Measurements from ENCODE around the gene GLI3.

GLI3 gene

DNA sequence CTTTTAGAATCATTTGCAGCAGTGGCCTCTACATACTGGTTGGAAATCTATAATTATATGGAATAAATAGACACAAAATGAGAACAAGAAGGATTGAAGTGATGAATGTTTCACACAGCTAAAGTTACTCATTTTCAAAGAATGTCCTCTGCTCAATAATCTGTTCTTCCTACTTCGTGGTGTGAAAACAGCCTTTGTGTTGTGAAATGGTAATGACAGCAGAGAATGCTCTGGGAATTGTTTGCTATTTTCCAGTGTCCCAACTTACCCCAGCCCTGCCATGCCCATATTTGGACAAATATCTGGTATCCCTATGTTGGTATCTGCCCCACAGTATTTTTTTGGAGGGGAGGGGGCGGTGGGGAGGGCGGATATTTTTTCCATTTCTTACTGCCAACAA is 130.4 kb downstream of the GLI3 start:
- DNase-seq (ENCODE audit: low read depth in 1 of 2, low spot score in 1 of 2), result no peak

DNA sequence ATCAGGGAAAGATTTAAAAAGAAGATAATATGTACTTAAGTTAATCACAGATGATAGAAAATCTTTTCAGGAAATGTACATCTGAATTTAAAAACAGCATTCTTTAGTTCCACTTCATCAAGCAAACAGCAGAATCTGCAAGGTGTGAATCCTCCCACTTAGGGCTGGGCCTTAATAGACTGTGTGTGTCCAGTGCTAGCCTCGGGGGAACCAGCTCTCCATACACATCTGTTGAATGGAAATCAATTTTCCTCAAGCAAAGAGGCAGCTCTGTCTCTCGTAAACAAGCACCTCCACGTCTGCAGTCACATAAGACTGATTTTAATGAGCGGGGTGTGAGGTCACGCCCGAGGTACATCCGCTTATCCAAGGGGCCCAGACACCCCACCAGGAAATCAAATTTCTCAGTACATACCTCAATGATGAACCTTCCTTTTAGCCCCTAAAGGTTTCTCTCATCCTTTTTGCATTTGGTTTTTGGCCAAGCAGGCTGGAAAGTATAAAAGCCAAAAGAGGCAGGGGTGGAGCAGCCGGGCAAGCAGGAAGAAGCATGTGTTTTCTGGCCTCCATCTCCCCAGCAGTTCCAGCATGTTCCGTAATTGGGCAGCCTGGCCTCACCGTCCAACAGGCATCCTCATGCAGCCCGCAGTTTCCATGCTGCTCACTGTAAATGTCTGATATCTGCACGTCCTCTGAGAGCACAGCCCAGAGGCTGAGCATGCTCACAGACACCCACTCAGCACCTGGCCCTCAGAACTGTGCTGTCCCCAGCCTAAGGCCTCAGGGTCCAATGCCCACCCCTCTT is 131.3 kb downstream of the GLI3 start:
- no peak for DNase-seq (ENCODE audit: low read depth in 1 of 2, low spot score in 1 of 2)

DNA sequence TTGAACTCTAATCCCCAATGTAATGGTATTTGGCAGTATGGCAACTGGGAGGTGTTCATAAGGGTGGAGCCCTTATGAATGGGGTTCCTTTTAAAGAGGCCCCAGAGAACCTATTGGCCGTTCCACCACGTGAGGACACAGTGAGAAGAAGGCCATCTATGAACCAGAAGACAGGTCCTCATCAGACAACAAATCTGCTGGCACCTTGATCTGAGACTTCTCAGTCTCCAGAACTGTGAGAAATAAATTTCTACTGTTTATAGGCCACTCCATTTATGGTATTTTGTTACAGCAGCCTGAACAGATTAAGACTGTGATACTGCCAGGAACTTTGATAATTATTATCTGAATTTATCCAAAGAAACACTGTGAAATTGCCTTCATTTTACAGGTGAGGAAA is 132.3 kb downstream of the GLI3 start:
- DNase-seq (ENCODE audit: low read depth in 1 of 2, low spot score in 1 of 2), result no peak

DNA sequence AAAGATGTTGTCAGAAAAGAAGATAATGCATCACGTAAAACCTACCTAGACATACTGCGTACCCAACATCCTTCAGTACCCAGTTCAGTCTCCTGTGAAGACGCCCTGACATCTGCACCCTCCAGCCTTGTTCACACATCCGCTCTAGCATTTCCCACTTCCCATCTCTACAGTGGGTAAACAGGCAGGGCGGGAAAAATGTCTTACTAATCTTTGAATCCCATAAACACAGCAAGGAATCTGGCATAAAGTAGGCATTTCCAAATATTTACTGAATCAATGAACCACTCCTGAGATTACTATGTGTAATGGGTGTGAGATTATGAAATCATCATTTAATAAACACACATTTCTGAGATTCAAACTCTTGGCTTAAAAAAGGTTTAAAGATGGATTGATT is 132.8 kb downstream of the GLI3 start:
- DNase-seq (ENCODE audit: low read depth in 1 of 2, low spot score in 1 of 2), result no peak

DNA sequence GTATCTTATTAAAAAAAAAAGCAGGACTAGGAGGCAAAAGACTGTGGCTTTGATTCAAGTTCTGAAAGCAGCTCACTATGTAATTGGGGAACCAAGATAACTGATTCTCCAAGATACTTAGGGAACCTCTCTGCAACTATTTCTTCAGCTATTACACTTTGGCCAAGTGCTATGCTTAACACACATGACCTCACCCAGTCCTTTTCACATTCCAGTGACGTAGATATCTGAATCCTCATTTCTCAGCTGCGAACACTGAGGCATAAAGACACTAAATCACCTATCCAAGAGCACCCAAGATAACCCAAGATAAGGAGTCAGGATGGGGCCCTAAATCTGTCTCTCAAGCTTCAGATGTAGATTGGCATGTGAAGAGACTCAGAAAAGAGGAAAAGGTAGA is 133.6 kb downstream of the GLI3 start:
- DNase-seq (ENCODE audit: low read depth in 1 of 2, low spot score in 1 of 2), result no peak

DNA sequence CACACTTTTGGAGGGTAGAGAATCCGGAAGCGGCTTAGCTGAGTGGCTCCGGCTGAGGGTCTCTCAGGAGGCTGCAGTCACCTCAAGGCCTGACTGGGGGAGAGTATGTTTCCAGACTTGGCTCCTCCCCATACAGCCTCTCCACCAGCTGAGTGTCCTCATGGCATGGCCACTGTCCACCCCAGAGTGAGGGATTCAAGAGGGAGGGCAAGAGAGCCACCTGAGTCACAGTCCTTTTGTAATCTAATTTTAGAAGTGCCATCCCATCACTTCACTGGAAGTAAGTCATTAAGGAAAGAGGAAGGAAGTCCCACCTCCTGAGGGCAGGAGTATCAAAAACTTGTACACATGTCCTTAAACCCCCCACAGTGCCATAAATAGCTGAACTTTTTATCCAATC is 134.0 kb downstream of the GLI3 start:
- DNase-seq (ENCODE audit: low read depth in 1 of 2, low spot score in 1 of 2), result no peak

DNA sequence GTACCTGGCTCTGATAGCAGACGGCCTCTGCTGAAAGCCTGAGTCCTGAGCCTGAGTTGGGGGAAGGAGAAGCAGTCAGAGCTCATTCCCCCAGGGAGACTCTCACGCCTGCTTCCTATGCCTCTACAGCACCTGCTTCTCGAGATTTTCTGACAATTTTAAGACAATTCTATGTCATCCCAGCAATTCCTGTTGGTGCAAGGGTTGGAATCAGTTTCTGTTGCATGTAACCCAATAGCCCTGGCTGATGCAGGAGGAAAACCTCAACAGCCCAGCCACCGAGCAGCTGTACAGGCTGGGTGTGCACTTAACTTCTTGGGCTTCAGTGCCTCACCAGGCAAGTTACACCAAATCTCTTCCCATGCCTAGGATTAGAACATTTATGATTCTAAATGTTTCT is 134.7 kb downstream of the GLI3 start:
- DNase-seq (ENCODE audit: low read depth in 1 of 2, low spot score in 1 of 2), result no peak

DNA sequence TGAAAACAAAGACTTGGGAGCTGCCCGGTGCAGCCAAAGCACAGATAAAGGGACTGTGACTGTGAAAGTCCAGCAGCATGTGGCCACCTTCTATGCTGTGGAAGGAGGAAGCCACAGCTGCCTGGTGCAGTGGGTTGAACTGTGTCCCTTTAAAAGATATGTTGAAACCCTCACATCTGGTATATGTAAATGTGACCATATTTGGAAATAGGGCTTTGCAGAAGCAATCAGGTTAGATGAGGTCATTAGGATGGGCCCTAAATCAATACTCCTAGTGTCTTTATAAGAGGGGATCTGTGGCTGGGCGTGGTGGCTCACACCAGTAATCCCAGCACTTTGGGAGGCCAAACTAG is 136.9 kb downstream of the GLI3 start:
- no peak for DNase-seq (ENCODE audit: low read depth in 1 of 2, low spot score in 1 of 2)

DNA sequence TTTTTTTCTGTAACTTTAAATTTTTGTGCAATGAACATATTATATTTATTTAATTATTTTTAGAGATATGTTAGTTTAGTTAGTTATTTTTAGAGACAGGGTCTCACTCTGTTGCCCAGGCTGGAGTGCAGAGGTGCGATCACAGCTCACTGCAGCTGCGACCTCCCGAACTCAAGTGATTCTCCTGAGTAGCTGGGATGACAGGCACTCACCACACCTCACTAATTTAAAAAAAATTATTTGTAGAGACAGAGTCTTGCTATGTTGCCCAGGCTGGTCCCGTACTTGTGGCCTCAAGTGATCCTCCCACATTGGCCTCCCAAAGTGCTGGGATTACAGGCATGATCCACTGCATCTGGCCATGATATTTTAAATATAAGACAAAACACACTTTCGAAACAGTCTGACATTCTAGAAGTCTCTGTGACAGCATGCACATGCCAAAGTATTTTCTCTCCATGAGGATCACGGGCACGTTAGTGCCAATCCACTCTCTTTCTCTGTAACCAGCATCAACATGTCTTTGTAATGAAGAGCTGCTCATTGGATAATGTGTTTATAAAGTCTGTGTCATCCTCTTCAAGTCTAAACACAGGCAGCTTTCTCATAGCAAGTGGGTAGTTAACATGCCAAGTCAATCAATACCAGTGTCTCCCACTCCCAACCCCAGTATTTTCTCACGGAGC is 137.4 kb downstream of the GLI3 start:
- no peak for DNase-seq (ENCODE audit: low read depth in 1 of 2, low spot score in 1 of 2)

DNA sequence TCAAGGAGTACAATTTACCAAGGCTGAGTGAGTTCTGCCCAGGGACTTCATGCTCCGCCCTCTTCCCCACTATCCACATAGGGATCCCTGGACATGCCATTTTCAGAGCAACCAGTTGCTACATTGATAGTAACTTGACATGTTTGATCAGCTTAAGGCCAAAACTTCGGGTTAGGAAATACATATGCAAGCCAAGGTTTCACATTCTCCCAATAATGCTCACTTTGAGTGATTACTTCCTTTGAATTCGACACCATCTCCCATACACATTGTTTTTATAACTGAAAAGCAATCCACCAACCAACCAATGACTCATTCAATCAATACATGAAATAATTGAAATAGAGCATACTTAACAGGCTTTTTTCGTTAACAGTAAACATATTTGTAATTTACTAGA is 137.9 kb downstream of the GLI3 start:
- no peak for DNase-seq (ENCODE audit: low read depth in 1 of 2, low spot score in 1 of 2)

DNA sequence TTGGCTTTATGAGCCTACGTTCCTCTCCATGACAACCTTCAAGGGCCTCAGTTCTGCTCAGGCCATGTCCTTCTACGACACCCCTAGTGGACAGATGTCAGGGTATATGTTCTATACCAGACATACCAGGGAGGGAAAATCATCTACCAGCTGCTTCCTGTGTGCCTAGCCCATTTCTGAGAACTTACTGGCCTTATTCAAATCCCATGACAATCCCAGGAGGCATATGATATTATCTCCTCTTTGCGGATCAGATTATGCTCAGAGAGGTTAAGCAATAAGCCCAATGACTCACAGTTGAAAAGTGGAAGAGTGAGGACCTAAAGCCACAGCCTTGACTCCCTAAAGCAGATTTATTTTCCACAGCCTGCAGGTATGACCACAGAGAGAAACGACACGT is 139.3 kb downstream of the GLI3 start:
- DNase-seq (ENCODE audit: low read depth in 1 of 2, low spot score in 1 of 2), result no peak

DNA sequence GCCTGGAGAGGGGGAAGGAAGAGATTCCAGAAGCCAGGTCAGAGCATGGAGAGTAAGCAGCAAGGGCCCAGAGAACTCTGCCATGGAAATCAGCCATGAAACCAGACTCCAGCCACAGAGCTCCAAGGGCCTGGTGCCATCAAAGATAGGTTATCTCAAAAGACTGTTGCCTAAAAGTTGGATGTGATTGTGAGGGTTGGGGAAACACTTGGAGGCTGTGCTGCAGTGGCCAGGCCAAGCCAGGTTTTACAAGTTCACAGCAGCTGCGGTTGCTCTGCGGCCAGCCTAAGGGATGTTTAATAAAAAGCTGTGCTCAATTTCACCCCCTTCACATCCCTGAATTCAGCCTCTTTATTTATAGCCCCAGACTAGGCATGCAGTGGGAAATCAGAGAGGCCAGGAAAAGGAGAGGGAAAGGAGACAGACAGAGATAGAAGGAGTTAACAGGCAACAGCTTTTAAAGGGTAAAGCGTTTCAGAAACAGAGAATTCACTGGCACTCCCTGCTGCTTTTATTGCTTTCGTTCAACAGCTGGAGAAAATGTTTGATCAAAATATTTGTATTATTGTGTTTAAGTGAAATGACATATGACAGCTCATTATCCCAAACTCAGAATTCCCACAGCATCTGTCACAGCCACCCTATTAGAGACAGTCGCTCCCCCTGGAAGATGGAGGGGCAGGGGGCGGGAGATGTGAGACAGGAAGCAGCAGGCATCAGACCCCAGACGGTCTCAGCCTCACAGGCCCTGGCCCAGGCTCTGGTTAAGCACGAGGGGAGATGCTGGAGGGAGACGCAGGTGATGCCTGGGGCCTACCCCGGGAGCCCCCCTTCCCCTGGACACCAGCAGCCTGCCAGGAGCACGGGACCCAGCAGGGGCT is 140.1 kb downstream of the GLI3 start:
- no peak for DNase-seq (ENCODE audit: low read depth in 1 of 2, low spot score in 1 of 2)

DNA sequence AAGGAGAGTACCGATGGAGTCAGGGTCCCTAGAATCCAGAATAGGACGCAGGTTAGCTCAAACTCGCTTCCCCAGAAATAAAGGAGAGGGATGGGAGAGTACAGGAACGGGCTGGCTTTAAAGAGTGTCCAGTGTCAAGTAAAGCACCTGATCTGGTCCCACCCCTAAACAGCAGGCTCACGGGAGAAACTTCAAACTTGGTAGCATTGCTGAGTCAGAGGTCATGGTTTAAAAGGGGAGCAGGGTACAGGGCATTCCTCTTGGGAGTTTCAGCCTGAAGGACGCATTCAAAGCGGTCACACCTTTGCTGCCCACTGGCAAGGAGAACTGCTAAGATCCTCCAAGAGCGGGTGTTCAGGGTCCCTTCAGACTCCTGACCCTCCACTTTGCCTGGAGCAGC is 140.7 kb downstream of the GLI3 start:
- DNase-seq (ENCODE audit: low read depth in 1 of 2, low spot score in 1 of 2), result no peak

DNA sequence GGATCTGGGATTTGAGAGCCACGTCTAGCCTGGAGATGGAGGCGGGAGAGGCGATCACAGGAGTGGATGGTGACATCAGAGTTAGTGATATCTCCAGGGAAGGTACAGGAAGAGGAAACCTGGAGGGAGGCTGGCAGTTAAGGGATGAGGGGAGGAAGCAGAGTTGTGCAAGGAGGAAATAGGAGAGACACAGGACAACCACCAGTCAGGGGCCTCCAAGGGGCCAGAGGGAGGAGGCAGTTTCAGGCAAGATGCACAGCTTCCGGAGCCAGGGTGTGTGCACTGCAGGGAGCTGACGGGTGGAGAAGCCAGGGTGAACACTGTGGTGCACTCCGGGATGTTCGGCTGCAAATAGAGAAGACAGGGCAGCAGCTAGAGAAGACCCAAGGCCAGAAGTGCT is 141.2 kb downstream of the GLI3 start:
- no peak for DNase-seq (ENCODE audit: low read depth in 1 of 2, low spot score in 1 of 2)

DNA sequence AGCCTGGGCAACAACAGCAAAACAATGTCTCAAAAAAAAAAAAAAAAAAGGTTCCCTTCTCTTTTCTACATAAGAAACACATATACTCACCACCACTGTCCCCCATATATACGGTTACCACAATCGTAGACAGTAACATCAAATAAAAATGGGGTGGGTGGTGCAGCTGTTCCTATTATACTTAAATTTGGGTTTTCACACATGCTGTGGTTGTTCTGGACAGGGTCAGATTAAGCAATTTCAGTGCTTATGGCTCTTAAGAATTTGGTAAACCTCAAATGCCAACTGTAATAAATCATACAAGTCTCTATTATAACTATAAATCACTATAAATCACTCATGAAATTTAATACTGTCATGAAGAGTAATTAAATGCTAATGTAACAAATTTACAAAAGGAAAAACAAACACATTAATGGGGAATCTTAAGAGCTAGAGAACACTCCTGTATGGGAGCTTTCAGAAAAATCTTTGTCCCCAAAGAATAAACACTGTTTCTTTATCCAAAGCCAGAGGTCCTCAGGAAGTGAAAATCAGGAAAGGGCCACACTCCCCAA is 143.6 kb downstream of the GLI3 start:
- no peak for DNase-seq (ENCODE audit: low read depth in 1 of 2, low spot score in 1 of 2)

DNA sequence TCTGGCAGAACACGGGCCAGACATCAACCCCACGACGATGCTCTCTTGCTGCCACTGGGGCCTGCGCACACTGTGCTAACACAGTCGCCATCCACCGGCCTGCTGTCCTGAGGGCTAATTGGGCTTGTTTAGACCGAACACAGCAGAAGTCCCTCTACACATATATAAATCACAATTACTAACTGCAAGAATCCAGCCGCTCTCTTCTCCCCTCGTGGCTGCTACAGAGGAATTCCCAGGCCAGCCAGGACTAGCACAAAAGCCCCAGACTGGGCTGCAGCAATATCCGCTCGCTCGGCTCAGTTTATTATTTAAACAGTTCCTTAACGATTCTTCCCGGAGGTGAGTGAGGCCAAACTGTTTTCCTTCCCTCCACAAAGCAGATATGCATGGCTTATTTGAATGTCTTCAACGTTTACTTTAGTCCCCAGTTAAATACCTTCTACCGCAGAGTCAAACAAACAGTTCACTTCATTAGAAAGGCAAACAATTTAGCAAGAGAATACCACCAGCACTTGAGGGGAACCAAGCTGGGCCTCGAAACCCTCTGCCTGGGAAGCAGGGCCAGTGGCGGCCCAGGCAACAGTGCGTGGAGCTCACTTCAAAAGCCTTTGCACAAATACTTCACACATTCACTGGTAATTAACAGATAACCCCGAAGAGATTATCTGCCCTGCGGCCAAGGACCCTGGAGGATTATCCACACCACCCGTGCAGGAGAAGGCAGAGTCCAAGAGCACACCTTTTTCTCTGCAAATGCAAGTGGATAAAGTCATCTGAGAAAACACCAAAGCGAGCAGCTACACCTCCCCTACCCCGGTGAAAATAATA is 145.3 kb downstream of the GLI3 start:
- DNase-seq (ENCODE audit: low read depth in 1 of 2, low spot score in 1 of 2), result no peak

DNA sequence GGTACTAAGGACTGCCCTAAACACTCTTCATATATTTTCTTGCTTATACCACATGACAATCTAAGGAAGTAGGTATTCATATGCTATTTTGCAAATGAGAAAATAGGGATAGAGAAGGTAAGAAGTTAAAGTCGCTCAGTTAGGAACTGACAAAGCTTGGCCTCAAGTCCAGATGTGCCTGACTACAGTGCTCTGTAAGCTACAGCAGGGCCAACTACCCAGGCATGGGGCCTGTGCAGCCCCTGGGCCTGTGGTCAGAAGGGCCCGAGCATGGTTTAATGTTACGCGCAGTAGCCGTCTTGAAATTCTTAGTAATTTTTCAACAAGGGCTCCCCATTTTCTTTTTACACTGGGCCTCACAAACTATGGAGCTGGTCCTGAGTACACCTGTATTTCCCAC is 146.2 kb downstream of the GLI3 start:
- no peak for DNase-seq (ENCODE audit: low read depth in 1 of 2, low spot score in 1 of 2)

DNA sequence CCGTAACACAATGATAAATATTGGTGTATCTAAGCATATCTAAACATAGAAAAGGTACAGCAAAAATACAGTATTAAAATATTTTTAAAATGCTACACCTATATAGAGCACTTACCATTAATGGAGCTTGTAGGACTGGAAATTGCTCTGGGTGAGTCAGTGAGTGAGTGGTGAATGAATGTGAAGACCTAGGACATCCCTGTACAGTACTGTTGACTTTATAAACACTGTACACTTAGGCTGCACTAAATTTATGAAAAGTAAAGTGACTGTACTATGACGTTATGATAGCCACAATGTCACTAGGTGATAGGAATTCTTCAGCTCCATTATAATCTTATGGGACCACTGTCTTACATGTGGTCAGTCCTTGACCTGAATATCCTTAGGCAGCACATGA is 147.0 kb downstream of the GLI3 start:
- no peak for DNase-seq (ENCODE audit: low read depth in 1 of 2, low spot score in 1 of 2)

DNA sequence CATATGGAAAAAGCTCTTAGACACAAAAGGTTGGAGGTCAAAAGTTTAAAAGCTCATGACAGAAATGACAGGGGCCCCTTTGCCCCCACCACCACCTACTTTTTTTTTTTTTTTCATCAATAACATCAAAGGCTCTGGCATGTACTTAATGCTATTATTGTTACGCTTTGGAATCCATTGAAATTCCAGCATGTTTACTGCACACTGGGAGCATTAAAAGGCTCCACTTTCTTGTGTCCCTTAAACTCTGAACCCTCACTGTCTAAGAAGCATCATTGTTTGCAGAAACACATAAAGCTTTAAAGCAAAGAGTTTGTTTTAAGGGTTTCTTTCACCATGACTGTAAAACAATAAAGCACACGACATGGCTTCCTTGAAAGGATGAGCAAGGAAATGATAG is 149.4 kb downstream of the GLI3 start:
- no peak for DNase-seq (ENCODE audit: low read depth in 1 of 2, low spot score in 1 of 2)

DNA sequence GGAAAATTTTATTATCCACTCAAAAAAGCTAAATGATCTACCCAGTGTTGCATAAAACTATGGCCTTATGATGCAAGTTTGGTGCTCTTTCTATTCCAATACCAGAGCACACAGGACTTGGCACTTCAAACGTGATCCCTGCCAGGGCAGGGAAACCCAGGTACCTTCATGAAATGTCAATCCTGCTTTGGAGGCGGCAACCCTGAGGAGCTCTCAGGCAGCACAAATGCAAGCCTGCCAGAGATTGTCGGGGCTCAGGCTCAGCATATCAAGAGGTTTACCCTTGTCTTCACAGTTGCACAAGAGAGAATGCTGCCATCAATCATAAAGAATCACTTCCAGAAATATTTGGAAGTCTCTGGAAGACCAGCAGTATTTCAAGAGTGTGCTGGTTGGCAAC is 151.5 kb downstream of the GLI3 start:
- no peak for DNase-seq (ENCODE audit: low read depth in 1 of 2, low spot score in 1 of 2)

DNA sequence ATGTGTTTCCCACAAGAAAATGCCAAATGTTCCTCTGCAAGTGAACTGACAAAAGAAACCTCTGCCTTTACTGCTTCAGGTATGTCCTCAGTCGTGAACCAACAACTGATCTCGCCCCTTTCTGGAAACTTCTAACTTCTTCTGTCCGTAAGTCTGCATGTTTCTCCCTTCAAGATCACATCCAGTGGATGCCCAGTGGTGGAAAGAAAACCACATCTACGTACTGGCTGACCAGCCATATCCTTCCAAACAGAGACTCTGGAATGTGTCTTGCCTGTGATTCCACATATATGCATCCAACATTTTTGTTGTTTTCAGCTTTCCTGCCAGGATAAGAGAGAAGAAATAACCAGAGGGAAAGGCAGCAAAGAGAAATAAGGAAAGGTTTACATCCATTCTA is 152.7 kb downstream of the GLI3 start:
- DNase-seq (ENCODE audit: low read depth in 1 of 2, low spot score in 1 of 2), result no peak
